ENCODE results near the gene RPS15. TPM values are rescaled to one million over a fixed set of nuclear protein-coding genes. Genes with fewer than 3 reads are reported as not detected.
"Not testable (repeated sequence)": the region's sequence is repeated elsewhere in the genome, so short reads cannot be mapped to it uniquely, and the experiment has no call there.

The RPS15 gene
- total RNA-seq, 2 experiments from 2014 or later = 1,378 to 1,409 TPM

- CTCF ChIA-PET = interaction anchor here (0.8 to 1.1 kb wide), 2 partner anchors 23 to 193 kb away, joined by 4 to 5 read pairs; no protein-coding TSS in a partner anchor
- Mint-ChIP-seq H3K4me3 (no peak overlapping the region), H3K4me1 (peaks cover 37% of the 10 kb centered on the region), H3K27ac (peak overlapping the region; percentile 97), H3K36me3 (ENCODE audit: low read depth) (peaks cover 52% of the 10 kb centered on the region), H3K9me3 (no peaks in the 10 kb centered on the region), H3K27me3 (no peaks in the 10 kb centered on the region)
- POLR2A ChIA-PET = interaction anchor here (0.7 to 2.1 kb wide), 7 partner anchors 18 to 193 kb away, joined by 3 to 10 read pairs (median 3); partner anchors contain the start of gene CIRBP
- DNase-seq = no peak
Measured at GRCh38 chr19:1437609-1438008, 587 bp upstream of the RPS15 start.

DNA sequence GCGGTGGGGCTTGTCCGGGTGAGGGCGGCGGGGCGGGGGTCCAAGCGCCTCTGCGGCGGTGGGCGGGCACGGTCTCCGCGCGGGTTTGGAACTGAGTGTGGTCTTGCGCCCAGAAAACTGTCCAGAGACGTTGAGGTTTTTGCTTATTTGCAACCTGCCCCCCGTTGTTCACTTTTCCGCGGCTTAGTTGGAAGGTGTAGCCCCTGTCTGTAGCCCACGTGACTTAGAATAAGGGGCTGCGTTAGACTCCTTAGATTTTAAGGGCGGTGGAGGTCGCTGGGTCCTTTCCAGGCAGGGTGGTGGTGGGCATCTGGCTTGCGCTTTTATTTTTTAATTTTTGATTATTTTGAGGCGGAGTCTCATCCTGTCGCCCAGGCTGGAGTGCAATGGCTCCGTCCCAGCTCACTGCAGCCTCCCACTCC, 748 bp downstream of the RPS15 start:
- Mint-ChIP-seq H3K27me3 (no peaks in the 10 kb centered on the region), H3K9me3 (no peaks in the 10 kb centered on the region), H3K4me1 (peaks cover 39% of the 10 kb centered on the region), H3K27ac (peak overlapping the region; percentile 88), H3K36me3 (ENCODE audit: low read depth) (peaks cover 50% of the 10 kb centered on the region), H3K4me3 (peak overlapping the region; percentile 99)
- DNase-seq = no peak
- ChIA-PET POLR2A (interaction anchor here (1.0 to 1.1 kb wide), 2 partner anchors 26 to 30 kb away, joined by 3 read pairs; no protein-coding TSS in a partner anchor), CTCF (no interaction called here)

DNA sequence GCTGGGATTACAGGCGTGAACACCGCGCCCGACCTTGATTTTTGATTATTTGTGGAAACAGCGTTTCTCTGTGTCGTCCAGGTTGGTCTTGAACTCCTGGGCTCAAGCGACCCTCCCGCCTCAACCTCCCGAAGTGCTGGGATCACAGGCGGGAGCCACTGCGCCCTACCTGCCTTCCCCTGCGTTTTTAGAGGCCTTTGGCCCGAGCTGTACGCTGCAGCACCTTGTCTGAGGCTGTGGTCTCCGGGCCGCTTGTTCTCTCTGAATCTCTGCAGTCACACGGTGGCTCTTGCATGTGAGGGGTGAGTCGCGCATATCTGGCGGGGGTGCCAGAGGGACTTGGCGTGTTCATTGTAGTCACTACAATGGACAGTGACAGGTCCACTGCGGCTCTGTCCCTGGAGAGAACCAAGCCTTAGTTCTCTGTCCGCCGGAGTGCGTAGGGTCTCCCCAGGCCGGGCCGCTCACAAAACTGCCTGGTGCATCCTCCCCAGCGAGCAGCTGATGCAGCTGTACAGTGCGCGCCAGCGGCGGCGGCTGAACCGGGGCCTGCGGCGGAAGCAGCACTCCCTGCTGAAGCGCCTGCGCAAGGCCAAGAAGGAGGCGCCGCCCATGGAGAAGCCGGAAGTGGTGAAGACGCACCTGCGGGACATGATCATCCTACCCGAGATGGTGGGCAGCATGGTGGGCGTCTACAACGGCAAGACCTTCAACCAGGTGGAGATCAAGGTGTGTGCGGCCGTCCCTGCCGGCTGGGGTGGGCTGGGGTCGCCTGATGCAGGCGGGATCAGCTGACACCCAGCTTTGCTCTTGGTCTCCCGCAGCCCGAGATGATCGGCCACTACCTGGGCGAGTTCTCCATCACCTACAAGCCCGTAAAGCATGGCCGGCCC, 1.6 kb downstream of the RPS15 start:
- H3K9me3 Mint-ChIP-seq, CTCF ChIA-PET, H3K27me3 Mint-ChIP-seq: not testable (repeated sequence)
- DNase-seq = peak; percentile 46
- Mint-ChIP-seq H3K27ac (peak overlapping the region; percentile 88), H3K36me3 (ENCODE audit: low read depth) (peaks cover 50% of the 10 kb centered on the region), H3K4me3 (peak overlapping the region; percentile 99), H3K4me1 (peaks cover 44% of the 10 kb centered on the region)
- POLR2A ChIA-PET = interaction anchor here (1.0 to 1.4 kb wide), 3 partner anchors 26 to 31 kb away, joined by 3 to 4 read pairs (median 3); no protein-coding TSS in a partner anchor

DNA sequence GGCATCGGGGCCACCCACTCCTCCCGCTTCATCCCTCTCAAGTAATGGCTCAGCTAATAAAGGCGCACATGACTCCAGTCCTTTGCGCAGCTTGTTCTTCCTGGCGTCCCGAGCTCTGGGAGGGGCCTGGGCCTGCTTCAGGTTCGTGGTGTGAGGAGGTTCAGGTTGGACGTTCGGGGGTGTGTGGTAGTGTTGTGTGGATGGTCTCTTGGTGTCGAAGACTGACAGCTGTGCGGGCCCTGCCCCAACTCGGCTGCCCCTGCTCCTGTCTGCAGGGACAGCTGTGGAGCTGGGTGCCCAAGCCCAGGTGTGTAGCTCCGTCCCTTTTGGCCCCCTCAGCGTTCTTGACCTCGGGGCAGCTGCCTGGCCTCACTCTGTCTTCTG, 2.2 kb downstream of the RPS15 start:
- no peak overlapping the region for H3K27ac Mint-ChIP-seq
- ChIA-PET CTCF (no interaction called here), POLR2A (interaction anchor here (0.7 to 1.4 kb wide), 3 partner anchors 30 to 32 kb away, joined by 3 to 4 read pairs (median 3); no protein-coding TSS in a partner anchor)
- peak overlapping the region; percentile 99 for H3K4me3 Mint-ChIP-seq
- peaks cover 47% of the 10 kb centered on the region for H3K36me3 Mint-ChIP-seq (ENCODE audit: low read depth)
- peaks cover 2% of the 10 kb centered on the region for H3K27me3 Mint-ChIP-seq
- no peaks in the 10 kb centered on the region for H3K9me3 Mint-ChIP-seq
- H3K4me1 Mint-ChIP-seq = peaks cover 51% of the 10 kb centered on the region
- no peak for DNase-seq

- Mint-ChIP-seq H3K36me3 (ENCODE audit: low read depth) (peaks cover 43% of the 10 kb centered on the region), H3K27me3 (peaks cover 3% of the 10 kb centered on the region), H3K4me3 (peak overlapping the region; percentile 99), H3K4me1 (peaks cover 52% of the 10 kb centered on the region), H3K9me3 (no peaks in the 10 kb centered on the region), H3K27ac (no peak overlapping the region)
- CTCF ChIA-PET = no interaction called here
- POLR2A ChIA-PET = interaction anchor here (0.7 to 1.2 kb wide), 2 partner anchors 30 to 32 kb away, joined by 3 read pairs; no protein-coding TSS in a partner anchor
- DNase-seq = no peak
Measured at GRCh38 chr19:1441022-1441426, 2.8 kb downstream of the RPS15 start.

GRCh38 chr19:1441677-1442438, 3.7 kb downstream of the RPS15 start:
- Mint-ChIP-seq H3K27me3 (peaks cover 6% of the 10 kb centered on the region), H3K4me1 (peaks cover 52% of the 10 kb centered on the region), H3K9me3 (no peaks in the 10 kb centered on the region), H3K27ac (no peak overlapping the region), H3K36me3 (ENCODE audit: low read depth) (peaks cover 43% of the 10 kb centered on the region), H3K4me3 (no peak overlapping the region)
- CTCF ChIA-PET = interaction anchor here (1.0 kb wide), 1 partner anchor 29 kb away, joined by 3 read pairs; no protein-coding TSS in a partner anchor
- no peak for DNase-seq
- POLR2A ChIA-PET = interaction anchor here (1.3 kb wide), 1 partner anchor 30 kb away, joined by 3 read pairs; no protein-coding TSS in a partner anchor

GRCh38 chr19:1445185-1445931, 7.2 kb downstream of the RPS15 start:
- CTCF ChIA-PET = interaction anchor here (0.6 to 2.6 kb wide), 8 partner anchors 10 to 201 kb away, joined by 3 to 10 read pairs (median 4); no protein-coding TSS in a partner anchor
- Mint-ChIP-seq H3K27ac (peak overlapping the region; percentile 27), H3K27me3 (peaks cover 29% of the 10 kb centered on the region), H3K4me1 (peaks cover 44% of the 10 kb centered on the region), H3K36me3 (ENCODE audit: low read depth) (peaks cover 26% of the 10 kb centered on the region), H3K9me3 (no peaks in the 10 kb centered on the region), H3K4me3 (peak overlapping the region; percentile 70)
- DNase-seq = peak; percentile 84
- POLR2A ChIA-PET = interaction anchor here (1.1 to 1.6 kb wide), 7 partner anchors 10 to 33 kb away, joined by 3 to 5 read pairs (median 3); no protein-coding TSS in a partner anchor

DNA sequence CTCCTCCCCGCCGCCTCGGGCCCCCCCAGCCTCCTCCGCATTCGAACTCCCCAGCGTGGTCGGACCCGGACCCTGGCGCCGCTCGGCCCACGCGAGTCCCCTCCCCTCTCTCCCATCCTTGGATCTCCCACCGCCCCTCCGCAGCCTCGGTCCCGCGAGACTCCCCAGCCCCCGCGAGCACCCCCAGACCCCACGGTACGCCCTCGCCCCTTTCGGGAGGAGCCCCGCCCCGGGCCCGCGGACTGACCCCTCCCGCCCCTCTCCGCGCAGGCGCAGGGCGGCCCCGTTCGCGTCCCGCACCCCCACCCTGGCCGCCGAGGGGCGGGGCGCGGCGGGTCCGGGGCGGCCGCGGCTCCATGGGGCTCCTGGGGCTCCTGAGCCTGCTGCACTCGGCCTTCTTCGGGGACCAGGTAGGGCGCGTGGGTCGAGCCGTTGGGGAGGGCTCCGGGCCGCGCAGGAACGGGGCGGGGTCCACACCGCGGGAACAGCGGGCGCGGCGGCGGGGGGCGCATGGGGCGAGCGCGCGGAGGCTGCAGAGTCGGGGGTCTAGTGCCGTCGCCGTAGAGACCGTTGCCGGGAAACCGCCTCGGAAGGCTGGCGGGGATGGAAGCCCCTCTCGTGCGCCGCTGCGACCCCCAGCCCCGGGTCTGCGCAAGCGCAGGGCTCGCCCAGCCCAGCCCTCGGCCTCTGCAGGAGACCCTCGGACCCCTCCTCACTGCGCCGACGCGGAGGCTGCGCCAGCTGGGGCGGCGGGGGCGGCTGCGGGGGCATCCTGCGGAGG, 7.9 kb downstream of the RPS15 start:
- Mint-ChIP-seq H3K9me3 (no peaks in the 10 kb centered on the region), H3K4me3 (no peak overlapping the region), H3K4me1 (peaks cover 40% of the 10 kb centered on the region), H3K27me3 (peaks cover 36% of the 10 kb centered on the region), H3K36me3 (ENCODE audit: low read depth) (peaks cover 19% of the 10 kb centered on the region), H3K27ac (no peak overlapping the region)
- no peak for DNase-seq
- CTCF ChIA-PET = interaction anchor here (0.6 to 1.6 kb wide), 5 partner anchors 9 to 202 kb away, joined by 3 to 4 read pairs (median 4); no protein-coding TSS in a partner anchor
- POLR2A ChIA-PET = interaction anchor here (1.1 to 1.6 kb wide), 4 partner anchors 10 to 26 kb away, joined by 3 to 5 read pairs (median 4); no protein-coding TSS in a partner anchor

- peaks cover 11% of the 10 kb centered on the region for H3K36me3 Mint-ChIP-seq (ENCODE audit: low read depth)
- H3K27ac Mint-ChIP-seq = peak overlapping the region; percentile 44
- DNase-seq = peak; percentile 37
- H3K4me3 Mint-ChIP-seq = peak overlapping the region; percentile 30
- peaks cover 35% of the 10 kb centered on the region for H3K4me1 Mint-ChIP-seq
- H3K9me3 Mint-ChIP-seq = no peaks in the 10 kb centered on the region
- POLR2A ChIA-PET = no interaction called here
- peaks cover 43% of the 10 kb centered on the region for H3K27me3 Mint-ChIP-seq
- CTCF ChIA-PET = interaction anchor here (0.7 kb wide), 1 partner anchor 11 kb away, joined by 3 read pairs; no protein-coding TSS in a partner anchor
Measured at GRCh38 chr19:1446713-1447481, 8.7 kb downstream of the RPS15 start.

DNA sequence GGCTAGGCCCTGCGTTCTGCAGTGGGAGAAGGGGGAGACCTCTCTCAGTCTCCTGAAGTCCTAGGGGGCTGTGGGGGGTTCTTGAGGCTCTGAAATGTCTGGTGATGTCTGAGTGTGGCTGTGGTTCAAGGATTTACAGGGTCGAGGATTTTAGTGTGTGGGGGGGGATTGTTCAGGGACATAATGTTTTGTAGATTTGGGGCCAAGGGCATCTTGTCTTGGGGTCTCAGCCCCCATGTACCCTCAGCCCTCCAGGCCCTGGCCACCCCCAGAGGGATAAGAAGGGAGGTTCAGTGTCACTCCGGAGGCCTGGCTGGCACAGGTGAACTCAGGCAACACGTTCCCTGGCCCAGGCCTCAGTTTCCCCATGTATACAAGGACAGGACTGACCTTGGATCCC, 9.3 kb downstream of the RPS15 start:
- H3K27me3 Mint-ChIP-seq = peaks cover 44% of the 10 kb centered on the region
- H3K36me3 Mint-ChIP-seq (ENCODE audit: low read depth) = peaks cover 5% of the 10 kb centered on the region
- CTCF ChIA-PET = interaction anchor here (0.7 kb wide), 1 partner anchor 11 kb away, joined by 3 read pairs; no protein-coding TSS in a partner anchor

GRCh38 chr19:1447944-1448343, 9.7 kb downstream of the RPS15 start:
- Mint-ChIP-seq H3K27me3 (peaks cover 47% of the 10 kb centered on the region), H3K36me3 (ENCODE audit: low read depth) (peaks cover under 1% of the 10 kb centered on the region), H3K4me1 (peaks cover 26% of the 10 kb centered on the region), H3K4me3 (no peak overlapping the region), H3K9me3 (no peaks in the 10 kb centered on the region), H3K27ac (no peak overlapping the region)
- POLR2A ChIA-PET = no interaction called here
- no peak for DNase-seq
- CTCF ChIA-PET = no interaction called here

More for the DNA sequence above, 9.3 kb downstream of the RPS15 start:
- POLR2A ChIA-PET = no interaction called here
- DNase-seq = no peak
- Mint-ChIP-seq H3K4me1 (peaks cover 30% of the 10 kb centered on the region), H3K9me3 (no peaks in the 10 kb centered on the region), H3K27ac (peak overlapping the region; percentile 40), H3K4me3 (peak overlapping the region; percentile 30)
